T follicular helper cell (primary cell): ENCODE measurements around the gene DPP6.

Source experiments
- DNase-seq: peaks from one replicate; pipeline ENCODE4 v3.0.0-alpha.2; 2020; ENCODE audit warnings: low read depth

Gene DPP6

GRCh38 chr7:154451480-154452457 is 399.6 kb downstream of the DPP6 start:
- DNase-seq: no peak

DNA sequence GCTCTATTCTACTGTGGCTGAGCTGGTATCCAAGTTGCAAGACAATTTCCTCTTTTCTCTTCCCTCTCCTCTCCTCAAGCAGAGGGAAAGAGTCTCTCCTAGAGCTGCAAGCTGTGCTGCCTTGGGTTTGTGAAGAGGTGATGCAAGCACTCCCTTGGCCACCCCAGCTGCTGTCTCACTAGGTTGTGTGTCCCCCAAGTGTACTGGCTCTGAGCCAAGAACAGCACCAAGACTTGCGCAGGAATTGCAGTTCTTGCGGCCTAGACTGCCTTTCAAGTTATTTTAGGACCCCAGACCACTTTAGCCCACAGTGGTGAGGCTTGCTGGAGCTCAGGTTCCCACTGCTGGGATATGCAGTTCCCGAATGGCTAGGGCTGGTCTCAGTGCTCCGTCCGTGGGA is 411.6 kb downstream of the DPP6 start:
- DNase-seq: no peak

- DNase-seq: no peak
Observed at GRCh38 chr7:154469652-154470051, 417.5 kb downstream of the DPP6 start.

DNA sequence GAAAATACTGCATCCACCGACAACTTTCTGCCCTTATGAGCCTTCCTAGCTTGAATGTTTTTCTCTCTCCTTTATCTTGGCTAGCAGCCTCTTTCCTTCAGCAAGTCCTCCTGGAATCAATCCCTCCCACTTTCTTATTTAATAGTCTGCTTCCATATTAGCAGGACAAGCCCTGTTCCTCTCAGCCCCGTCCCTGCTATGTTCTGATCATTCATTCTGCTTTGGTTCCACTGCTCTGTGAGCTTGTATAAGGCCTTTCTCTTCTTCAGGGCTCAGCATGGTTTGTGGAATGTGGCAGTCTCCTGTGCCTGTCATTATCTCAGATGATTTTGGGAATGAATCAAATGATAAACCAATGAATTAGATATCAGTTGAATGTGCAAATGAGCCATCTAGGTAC is 420.1 kb downstream of the DPP6 start:
- no peak for DNase-seq

DNA sequence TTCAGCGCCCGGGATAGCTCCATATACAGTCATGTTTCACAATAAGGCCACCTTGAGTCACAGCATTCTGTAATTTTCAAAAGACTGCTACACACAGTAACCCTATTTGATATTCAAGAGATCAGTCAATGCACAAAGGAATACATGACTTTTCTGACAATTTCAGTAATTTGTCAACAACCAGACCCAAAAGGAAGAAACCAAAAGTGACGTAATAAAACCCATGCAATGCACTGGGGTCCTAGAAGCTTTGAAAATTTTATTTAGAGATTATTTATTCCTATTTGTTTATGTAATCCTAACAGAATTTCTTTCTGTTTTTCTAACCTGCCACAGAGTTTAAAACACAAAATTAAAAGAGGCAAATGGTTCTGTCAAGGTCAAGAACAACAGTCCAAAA is 421.2 kb downstream of the DPP6 start:
- no peak for DNase-seq

GRCh38 chr7:154474903-154475520 is 422.8 kb downstream of the DPP6 start:
- no peak for DNase-seq

DNA sequence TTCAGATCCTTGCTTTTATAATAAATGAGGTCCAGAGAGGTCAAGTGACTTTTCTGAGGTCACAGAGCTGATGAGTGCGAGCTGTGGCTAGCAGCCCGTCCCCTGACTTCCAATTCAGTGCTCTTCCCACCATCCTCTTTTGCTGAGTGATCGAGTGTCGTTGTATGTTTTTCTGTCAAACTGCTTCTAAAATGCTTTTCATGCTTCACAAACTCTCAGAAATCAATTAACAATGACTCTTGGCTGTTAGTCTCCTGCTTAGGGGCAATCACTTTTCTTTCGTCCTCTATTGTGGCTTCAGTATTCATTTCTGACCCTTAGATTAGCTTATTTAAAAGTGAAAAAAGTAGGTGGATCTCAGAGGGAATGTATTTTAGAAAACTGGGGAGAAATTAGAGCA is 423.7 kb downstream of the DPP6 start:
- DNase-seq: no peak

DNA sequence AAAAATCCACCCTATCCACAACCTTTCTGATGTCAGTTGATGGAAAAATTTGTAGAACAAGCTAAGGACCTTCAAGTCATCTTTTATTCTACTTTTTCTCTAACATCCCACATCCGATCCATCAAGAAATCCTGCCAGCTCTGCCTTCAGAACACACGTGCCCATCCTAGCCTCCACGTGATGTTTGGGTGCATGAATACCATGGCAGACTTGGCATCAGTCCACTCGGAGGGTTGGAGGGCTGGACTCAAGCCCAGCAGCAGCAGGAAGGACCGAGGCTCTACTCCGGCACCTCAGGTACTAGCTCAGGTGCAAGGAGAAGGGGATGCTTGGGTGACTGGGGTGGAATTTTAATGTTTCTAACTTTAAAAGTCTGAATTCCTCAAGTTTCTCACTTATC is 428.6 kb downstream of the DPP6 start:
- DNase-seq: no peak

DNA sequence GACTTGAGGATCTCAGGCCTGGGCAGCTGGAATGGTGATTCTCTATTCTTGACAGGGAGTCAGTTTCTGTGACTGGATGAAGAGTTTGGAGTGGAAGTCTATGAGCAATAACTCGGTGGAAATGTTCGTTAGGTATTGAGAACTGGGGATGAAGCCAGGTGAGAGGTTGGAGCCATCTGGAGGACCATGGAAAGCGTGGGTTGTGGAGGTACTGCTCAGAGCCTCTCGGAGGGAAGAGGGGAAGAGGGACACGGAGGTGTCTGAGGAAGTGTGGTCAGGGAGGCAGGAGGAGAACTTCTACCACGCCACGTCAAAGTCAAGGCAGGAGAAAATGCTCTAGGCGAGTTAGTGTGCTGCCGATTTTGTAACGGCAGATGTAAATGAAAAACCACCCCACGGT is 430.7 kb downstream of the DPP6 start:
- DNase-seq: no peak

DNA sequence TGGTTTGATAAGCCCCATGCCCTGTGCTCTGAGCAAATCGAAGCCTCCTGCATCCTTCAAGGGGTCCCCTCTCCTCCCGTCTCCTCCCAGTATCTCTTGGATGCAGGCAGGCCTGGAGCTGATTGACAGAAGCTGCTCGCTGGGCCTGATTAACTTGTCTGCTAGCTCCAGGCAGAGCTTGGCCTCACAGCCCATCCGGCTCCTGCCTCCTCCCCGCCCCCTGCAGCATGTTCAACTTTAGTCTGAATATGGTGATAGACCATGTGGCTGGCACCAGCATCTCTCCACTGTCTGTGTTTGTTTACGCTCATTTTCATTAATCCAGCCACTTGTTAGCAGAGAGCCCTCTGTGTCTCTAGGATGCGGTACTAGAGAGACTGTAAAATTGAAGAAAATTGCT is 432.2 kb downstream of the DPP6 start:
- no peak for DNase-seq

- no peak for DNase-seq
Observed at GRCh38 chr7:154484943-154485342, 432.7 kb downstream of the DPP6 start.

- no peak for DNase-seq
Observed at GRCh38 chr7:154489897-154490296, 437.7 kb downstream of the DPP6 start.

DNA sequence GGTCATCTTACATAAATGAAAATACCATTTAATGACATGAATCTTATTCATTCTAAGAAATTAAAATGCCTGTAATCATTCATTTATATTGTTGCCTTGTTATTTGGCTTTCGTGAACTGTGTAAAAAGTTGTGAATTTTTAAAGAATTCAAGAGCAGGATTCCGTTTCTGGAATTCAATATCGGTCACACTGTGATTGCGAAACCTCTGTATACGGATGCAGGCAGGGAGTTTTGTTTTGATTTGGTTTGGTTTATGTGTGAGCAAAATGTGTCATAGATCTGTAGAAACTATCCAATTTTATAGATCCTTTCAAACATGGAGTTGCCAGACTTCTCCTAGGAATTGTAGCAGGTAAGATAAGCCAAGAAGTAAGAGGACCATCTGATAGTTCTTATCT is 441.4 kb downstream of the DPP6 start:
- no peak for DNase-seq

DNA sequence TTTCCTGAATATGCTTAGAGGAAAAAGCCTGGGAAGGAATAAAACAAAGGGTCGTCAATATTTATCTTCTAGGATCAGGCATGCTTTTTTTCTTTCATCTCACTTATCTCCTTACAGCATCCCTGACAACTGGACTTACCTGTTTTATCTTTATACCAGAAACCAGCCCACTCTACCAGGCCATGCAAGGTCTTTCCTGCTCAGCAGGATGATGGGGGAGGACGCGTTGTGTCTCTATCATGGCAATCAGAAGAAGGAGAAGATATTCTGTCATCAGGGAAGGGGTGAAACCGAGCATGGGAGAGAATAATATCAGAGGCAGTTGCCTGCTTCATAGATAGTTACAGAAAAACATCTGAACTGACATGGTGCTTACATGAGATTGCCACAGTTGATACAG is 445.6 kb downstream of the DPP6 start:
- DNase-seq: no peak

DNA sequence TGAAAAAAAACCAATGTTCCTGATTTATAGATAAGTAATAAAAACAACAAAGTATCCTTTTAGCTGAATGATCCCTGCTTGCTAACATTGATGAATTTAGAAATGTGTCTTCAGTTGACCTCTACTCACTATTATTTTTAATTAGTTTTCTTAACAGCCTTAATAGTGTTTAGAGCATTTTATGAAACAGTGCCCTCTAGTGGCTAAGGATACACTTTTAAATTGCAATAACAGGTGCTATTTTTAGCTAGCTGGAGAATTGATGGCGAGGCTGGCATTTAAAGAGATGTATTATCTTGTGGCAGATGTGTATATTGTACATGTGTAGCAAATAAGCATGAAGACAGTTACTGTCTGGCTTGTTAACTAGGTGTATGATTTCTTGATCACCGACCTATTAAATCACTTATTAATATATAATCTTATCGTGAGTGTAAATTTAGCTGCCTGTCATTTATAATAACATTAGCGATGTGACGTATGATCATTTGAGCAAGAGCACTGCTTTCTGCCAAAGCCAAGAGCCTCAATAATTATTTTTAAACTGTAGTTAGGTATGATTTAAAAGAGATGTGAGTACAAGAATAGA is 451.9 kb downstream of the DPP6 start:
- DNase-seq: no peak

- DNase-seq: no peak
Observed at GRCh38 chr7:154504918-154505317, 452.7 kb downstream of the DPP6 start.

DNA sequence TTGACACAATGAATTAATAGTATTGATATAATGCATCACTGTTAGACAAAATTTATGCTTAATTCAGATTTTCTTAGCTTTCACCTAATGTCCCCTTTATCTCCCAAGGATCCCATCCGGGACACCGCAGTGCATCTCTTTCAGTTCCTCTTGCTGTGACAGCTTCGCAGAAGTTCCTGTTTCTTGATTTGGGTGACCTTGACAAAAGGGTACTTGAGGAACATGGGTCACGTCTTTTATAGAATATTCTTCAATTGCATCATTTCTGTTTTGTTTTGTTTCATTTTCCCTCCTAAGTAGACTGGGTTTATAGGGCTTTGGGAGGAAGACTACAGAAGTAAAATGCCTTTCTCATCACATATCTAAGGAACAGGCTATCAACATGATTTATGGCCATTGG is 453.2 kb downstream of the DPP6 start:
- no peak for DNase-seq

DNA sequence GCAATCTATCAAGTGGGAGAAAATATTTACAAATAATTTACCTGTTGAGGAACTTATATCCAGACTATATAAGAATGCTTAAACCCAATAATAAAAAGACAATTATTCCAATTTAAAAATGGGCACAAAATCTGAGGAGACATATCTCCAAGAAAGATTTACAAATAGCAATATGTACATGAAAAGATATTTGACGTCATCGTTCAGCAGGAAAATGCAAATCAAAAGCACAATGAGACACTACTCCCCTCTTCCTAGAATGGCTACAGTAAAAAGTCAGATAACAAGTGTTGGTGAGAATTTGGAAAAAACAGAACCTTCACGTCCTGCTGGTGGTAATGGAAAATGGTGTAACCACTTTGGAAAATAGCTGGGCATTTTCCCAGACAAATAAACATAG is 457.0 kb downstream of the DPP6 start:
- no peak for DNase-seq

DNA sequence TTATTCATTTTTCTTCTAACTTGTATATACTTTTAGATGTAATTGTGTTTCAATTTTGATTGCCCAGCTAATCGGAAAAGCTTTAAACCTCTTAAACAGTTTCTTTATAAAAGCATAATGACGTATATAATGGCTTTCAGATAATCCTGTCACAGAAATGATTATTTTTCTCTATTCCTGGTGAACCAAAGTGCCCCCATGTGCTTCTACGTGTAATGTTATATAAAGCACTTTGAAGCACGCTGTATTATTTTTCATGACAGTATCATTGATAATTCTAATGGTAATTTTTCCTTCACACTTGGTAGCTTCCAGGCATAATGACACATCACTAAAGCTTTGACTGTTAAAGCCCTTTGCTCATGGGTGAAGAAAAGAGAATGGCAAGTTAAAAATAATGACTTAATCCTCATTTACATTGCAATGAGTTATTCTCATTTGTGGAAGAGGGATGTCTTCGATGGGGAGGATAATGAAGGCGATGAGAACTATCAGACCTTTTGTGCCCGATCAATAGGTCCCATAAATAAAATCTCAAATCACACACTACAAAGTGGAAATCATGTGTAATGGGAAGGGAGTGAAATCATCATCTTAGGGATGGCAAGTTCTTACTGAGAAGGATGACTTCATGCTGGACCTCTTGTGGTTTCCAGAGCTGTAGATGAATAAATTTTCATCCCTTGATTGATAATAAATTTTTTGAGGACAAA is 460.1 kb downstream of the DPP6 start:
- DNase-seq: no peak

DNA sequence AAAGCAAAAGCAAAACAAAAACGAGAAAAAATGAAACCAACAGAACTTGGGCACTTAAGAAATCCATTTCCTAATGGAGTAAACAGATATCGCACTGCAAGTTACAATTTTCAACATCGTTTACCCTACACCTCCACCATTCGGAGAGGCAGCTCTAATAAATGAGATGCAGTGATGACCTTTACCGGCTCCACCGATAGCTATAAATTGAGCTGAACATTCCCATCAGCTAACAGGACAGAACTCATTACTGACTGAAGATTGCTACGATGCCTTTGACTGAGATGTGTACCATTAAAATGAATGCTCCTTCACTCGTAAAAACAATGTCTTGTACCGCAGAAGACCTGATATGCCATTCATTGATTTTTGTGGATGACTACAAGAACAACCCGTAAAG is 465.6 kb downstream of the DPP6 start:
- DNase-seq: no peak

DNA sequence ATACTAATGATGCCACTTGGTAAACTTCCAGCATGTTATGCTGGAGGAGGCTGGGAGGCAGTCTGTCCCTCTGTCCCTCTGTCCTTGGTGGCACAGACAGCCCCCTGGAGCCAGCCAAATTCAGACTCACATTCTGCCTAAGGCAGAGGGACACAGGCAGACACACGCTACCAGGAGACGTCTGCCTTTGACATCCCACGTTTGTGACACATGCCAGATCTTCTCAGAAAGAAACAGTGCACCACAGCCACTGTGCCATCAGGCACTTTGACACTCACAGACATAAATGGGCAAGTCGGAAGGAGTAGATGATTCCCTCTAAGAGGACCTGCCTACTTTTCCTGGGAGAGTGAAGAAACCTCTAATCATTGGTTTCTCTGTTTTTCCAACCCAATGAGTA is 467.0 kb downstream of the DPP6 start:
- DNase-seq: no peak

- DNase-seq: no peak
Observed at GRCh38 chr7:154530136-154530535, 477.9 kb downstream of the DPP6 start.

DNA sequence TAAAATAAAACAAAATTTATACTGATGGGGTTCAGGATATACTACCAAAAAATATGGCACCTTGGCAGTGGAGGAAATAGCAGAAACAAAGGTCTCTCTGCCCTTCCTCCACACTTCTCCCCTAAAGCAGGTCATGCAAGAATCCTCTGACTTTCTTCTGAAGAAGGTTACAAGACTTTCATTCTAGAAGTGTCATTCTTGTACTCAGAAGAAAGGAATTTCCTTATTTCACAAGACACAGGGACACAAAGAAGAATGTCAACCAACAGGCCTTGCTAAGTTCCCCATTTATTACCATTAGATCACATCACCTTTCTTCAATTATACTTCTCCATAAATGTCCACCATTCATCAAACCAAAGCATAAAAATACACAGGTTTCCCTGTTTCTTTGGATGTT is 480.6 kb downstream of the DPP6 start:
- no peak for DNase-seq
